T-helper 17 cell (primary cell): Measurements from ENCODE around the gene CFAP299. TPM values are rescaled to one million over a fixed set of nuclear protein-coding genes. Genes with fewer than 3 reads are reported as not detected.

ENCODE experiments used
- ATAC-seq: fragments of 150-1000 bp; cut with Tn5 transposase; 2 replicates; pipeline ENCODE4 v1.10.0; 2021; ENCODE audit warnings: mild to moderate bottlenecking, moderate library complexity
- DNase-seq, 3 donors: peaks; one replicate each; pipeline versions ENCODE4 v3.0.0 to v3.0.0-alpha.2; 2020 to 2021
- H3K9me3 ChIP-seq: one replicate; pipeline ENCODE4 v1.7.0; 2013; ENCODE audit warnings: low read length, mild to moderate bottlenecking; ENCODE audit not compliant: control insufficient read depth, poor library complexity, severe bottlenecking
- H3K27ac Mint-ChIP-seq: one replicate; pipeline ENCODE4 v1.8.0; 2022; ENCODE audit warnings: mild to moderate bottlenecking, moderate library complexity, mixed read lengths
- H3K27me3 Mint-ChIP-seq: one replicate; pipeline ENCODE4 v1.8.0; 2022; ENCODE audit warnings: mixed read lengths
- H3K36me3 Mint-ChIP-seq: one replicate; pipeline ENCODE4 v1.8.0; 2022; ENCODE audit warnings: low read depth, mixed read lengths
- H3K4me1 Mint-ChIP-seq: one replicate; pipeline ENCODE4 v1.8.0; 2022; ENCODE audit warnings: mild to moderate bottlenecking, mixed read lengths
- H3K4me3 Mint-ChIP-seq: one replicate; pipeline ENCODE4 v1.8.0; 2022; ENCODE audit warnings: mild to moderate bottlenecking, moderate library complexity, mixed read lengths
- total RNA-seq, 4 donors: library from RNA in 2 of 4; stranded (reverse) in 2 of 4; gene quantifications; one replicate each; pipeline ENCODE4 v1.2.3 and lab custom pipeline; 2022 to 2026

CFAP299 gene
- total RNA-seq, 2 donors from 2014 or later: not detected

GRCh38 chr4:80916770-80917169 is 581.2 kb downstream of the CFAP299 start:
- no peaks in the 10 kb centered on the region for H3K9me3 ChIP-seq
- H3K27me3 Mint-ChIP-seq: peaks cover 13% of the 10 kb centered on the region
- DNase-seq (no peak), ATAC-seq (no peak)
- no peak overlapping the region for H3K27ac Mint-ChIP-seq
- no peaks in the 10 kb centered on the region for H3K36me3 Mint-ChIP-seq
- H3K4me3 Mint-ChIP-seq: no peak overlapping the region
- H3K4me1 Mint-ChIP-seq: no peaks in the 10 kb centered on the region

DNA sequence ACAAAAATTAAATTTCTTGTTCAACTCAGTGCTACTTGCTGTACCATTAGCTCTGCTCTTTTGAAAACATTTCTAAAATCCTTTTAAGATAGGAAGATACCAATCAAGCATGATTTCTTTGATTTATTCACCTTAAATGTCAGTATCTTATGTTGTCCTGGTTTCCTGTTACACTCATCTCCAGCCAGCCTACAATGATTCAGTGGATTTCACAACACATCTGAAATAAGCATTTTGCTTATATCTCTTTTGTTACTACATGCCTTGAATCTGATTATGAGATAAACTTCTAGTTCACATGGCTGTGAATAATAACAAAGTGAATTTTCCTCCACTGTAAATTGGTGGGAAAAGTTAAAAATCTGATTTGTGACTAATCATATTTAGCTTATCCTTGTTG is 582.5 kb downstream of the CFAP299 start:
- no peaks in the 10 kb centered on the region for H3K4me1 Mint-ChIP-seq
- no peak overlapping the region for H3K27ac Mint-ChIP-seq
- no peaks in the 10 kb centered on the region for H3K36me3 Mint-ChIP-seq
- ATAC-seq: no peak
- no peaks in the 10 kb centered on the region for H3K9me3 ChIP-seq
- H3K4me3 Mint-ChIP-seq: no peak overlapping the region
- peaks cover 13% of the 10 kb centered on the region for H3K27me3 Mint-ChIP-seq
- no peak for DNase-seq

- Mint-ChIP-seq H3K27me3 (peaks cover 12% of the 10 kb centered on the region), H3K27ac (no peak overlapping the region), H3K36me3 (no peaks in the 10 kb centered on the region), H3K4me1 (peaks cover 2% of the 10 kb centered on the region), H3K4me3 (no peak overlapping the region)
- no peak for DNase-seq
- no peak for ATAC-seq
- H3K9me3 ChIP-seq: no peaks in the 10 kb centered on the region
Observed at GRCh38 chr4:80921441-80921840, 585.9 kb downstream of the CFAP299 start.

- no peak for ATAC-seq
- Mint-ChIP-seq H3K27ac (no peak overlapping the region), H3K27me3 (peaks cover 4% of the 10 kb centered on the region), H3K4me1 (peaks cover 2% of the 10 kb centered on the region), H3K36me3 (no peaks in the 10 kb centered on the region), H3K4me3 (no peak overlapping the region)
- DNase-seq: no peak
- no peaks in the 10 kb centered on the region for H3K9me3 ChIP-seq
Observed at GRCh38 chr4:80922941-80923340, 587.4 kb downstream of the CFAP299 start.

- no peak overlapping the region for H3K27ac Mint-ChIP-seq
- peaks cover 2% of the 10 kb centered on the region for H3K4me1 Mint-ChIP-seq
- DNase-seq (no peak), ATAC-seq (no peak)
- no peaks in the 10 kb centered on the region for H3K36me3 Mint-ChIP-seq
- H3K9me3 ChIP-seq: no peaks in the 10 kb centered on the region
- no peaks in the 10 kb centered on the region for H3K27me3 Mint-ChIP-seq
- H3K4me3 Mint-ChIP-seq: no peak overlapping the region
Observed at GRCh38 chr4:80925293-80925692, 589.8 kb downstream of the CFAP299 start.

DNA sequence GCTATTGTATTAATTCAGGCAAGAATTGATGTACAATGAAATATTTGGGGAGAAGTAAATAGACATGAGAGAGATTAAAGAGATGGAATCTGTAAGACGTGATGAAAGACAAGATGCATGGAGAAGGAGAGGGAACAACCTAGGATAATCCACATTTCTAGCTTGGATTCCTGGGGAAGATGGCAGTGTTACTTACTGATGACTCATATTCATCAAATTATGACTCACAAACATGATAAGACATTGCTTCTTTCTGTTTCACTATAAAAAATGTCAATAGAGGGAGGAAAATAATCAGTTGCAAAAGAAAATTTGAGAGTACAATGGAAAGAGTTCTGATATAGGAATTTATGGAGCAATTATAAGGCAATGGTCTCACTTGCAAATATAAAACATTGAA is 590.9 kb downstream of the CFAP299 start:
- ATAC-seq (no peak), DNase-seq (no peak)
- Mint-ChIP-seq H3K4me3 (no peak overlapping the region), H3K36me3 (no peaks in the 10 kb centered on the region), H3K4me1 (peaks cover 2% of the 10 kb centered on the region), H3K27ac (no peak overlapping the region), H3K27me3 (no peaks in the 10 kb centered on the region)
- no peaks in the 10 kb centered on the region for H3K9me3 ChIP-seq

DNA sequence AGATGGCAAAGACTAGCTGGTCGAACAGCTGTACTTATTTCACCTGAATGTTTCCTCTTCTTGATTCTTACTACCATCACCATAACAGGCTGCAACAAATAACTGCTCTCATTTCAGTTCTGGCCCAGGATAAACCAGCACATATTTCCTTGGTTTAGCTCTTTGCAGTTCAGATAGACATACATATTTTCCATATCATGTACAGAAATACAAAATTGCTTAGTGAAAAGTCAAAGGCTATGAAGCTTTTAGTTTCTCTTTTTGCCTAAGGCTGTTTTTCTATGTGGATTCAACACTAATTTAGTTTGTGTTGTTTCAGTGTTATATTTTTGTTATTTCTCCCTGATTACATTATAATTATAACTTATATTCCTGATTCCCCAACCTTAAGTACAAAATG is 591.4 kb downstream of the CFAP299 start:
- no peak overlapping the region for H3K27ac Mint-ChIP-seq
- H3K27me3 Mint-ChIP-seq: no peaks in the 10 kb centered on the region
- H3K4me3 Mint-ChIP-seq: no peak overlapping the region
- DNase-seq: no peak
- peaks cover 2% of the 10 kb centered on the region for H3K4me1 Mint-ChIP-seq
- H3K36me3 Mint-ChIP-seq: no peaks in the 10 kb centered on the region
- ATAC-seq: no peak
- no peaks in the 10 kb centered on the region for H3K9me3 ChIP-seq

- ATAC-seq (no peak), DNase-seq (no peak)
- Mint-ChIP-seq H3K27ac (no peak overlapping the region), H3K4me1 (peaks cover 2% of the 10 kb centered on the region), H3K27me3 (no peaks in the 10 kb centered on the region), H3K36me3 (no peaks in the 10 kb centered on the region), H3K4me3 (no peak overlapping the region)
- H3K9me3 ChIP-seq: no peaks in the 10 kb centered on the region
Observed at GRCh38 chr4:80927420-80927819, 591.9 kb downstream of the CFAP299 start.

DNA sequence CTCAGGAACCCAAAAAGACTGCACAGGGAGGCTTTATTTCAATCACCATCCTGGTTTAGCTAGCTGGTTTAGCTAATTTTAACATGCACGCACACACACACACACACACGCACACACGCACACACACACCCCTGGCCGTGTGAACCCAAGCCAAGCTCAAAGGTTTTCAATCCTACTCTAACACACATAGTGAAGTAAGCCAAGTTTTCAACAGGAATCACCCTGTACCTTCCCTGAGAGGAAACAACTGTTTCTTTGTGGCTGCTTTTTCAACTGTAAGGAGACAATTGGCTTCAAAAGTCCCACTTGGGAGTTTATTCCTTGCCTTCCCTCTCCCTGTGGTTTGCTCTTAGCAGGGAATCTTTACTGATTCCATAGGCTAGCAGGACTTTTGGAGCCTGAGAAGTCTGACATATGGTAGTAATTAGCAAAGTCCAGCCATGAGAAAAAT is 596.1 kb downstream of the CFAP299 start:
- H3K4me3 Mint-ChIP-seq: no peak overlapping the region
- no peaks in the 10 kb centered on the region for H3K9me3 ChIP-seq
- no peaks in the 10 kb centered on the region for H3K4me1 Mint-ChIP-seq
- no peaks in the 10 kb centered on the region for H3K36me3 Mint-ChIP-seq
- no peak overlapping the region for H3K27ac Mint-ChIP-seq
- no peaks in the 10 kb centered on the region for H3K27me3 Mint-ChIP-seq
- ATAC-seq (no peak), DNase-seq (no peak)

DNA sequence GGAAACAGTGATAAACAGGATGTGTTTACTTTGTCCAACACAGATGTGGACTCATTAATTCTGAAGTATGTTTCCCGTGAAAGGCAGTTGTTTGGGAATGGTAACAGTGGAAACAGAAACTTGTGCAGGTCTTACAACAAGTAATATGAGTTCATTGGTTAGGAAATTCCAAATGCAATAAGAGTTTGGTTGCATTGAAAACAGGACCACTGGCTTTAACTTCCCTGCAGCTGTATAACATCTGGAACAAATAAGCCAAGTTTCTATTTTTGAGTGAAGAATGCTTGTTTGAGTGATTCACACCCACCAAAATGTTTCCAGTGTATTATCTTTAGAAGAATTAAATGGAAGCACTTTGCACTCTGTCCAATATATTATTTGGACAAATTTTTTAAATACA is 612.6 kb downstream of the CFAP299 start:
- no peaks in the 10 kb centered on the region for H3K9me3 ChIP-seq
- ATAC-seq: no peak
- H3K27me3 Mint-ChIP-seq: peaks cover 7% of the 10 kb centered on the region
- H3K36me3 Mint-ChIP-seq: no peaks in the 10 kb centered on the region
- H3K4me3 Mint-ChIP-seq: no peak overlapping the region
- DNase-seq: no peak
- H3K27ac Mint-ChIP-seq: no peak overlapping the region
- H3K4me1 Mint-ChIP-seq: no peaks in the 10 kb centered on the region

- no peak for DNase-seq
- ATAC-seq: no peak
- no peaks in the 10 kb centered on the region for H3K4me1 Mint-ChIP-seq
- H3K9me3 ChIP-seq: no peaks in the 10 kb centered on the region
- no peaks in the 10 kb centered on the region for H3K36me3 Mint-ChIP-seq
- H3K27ac Mint-ChIP-seq: no peak overlapping the region
- H3K27me3 Mint-ChIP-seq: peaks cover 7% of the 10 kb centered on the region
- H3K4me3 Mint-ChIP-seq: no peak overlapping the region
Observed at GRCh38 chr4:80948995-80949394, 613.5 kb downstream of the CFAP299 start.

DNA sequence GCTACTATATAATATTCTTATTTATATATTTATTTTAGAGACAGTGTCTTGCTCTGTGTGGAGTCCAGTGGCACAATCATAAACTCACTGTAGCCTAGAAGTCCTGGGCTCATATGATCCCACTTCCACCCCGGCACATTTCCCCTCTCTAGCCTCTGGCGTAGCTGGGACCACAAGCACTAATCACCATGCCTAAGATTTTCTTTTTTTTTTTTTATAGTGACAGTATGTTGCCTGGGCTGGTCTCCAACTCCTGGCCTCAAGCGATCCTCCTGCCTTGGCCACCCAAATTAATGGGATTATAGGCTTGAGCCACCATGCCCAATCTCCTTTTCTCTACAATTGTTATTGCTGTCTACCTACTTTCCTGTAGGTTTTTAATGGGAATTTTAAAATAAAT is 620.9 kb downstream of the CFAP299 start:
- no peak overlapping the region for H3K4me3 Mint-ChIP-seq
- no peak for DNase-seq
- H3K4me1 Mint-ChIP-seq: no peaks in the 10 kb centered on the region
- no peaks in the 10 kb centered on the region for H3K36me3 Mint-ChIP-seq
- no peak overlapping the region for H3K27ac Mint-ChIP-seq
- peaks cover 6% of the 10 kb centered on the region for H3K27me3 Mint-ChIP-seq
- no peak for ATAC-seq
- H3K9me3 ChIP-seq: no peaks in the 10 kb centered on the region

- DNase-seq (no peak), ATAC-seq (no peak)
- no peaks in the 10 kb centered on the region for H3K9me3 ChIP-seq
- Mint-ChIP-seq H3K27ac (no peak overlapping the region), H3K27me3 (peaks cover 24% of the 10 kb centered on the region), H3K4me1 (no peaks in the 10 kb centered on the region), H3K36me3 (peaks cover 3% of the 10 kb centered on the region), H3K4me3 (no peak overlapping the region)
Observed at GRCh38 chr4:80963051-80963450, 627.5 kb downstream of the CFAP299 start.

- no peaks in the 10 kb centered on the region for H3K4me1 Mint-ChIP-seq
- no peak overlapping the region for H3K4me3 Mint-ChIP-seq
- no peak for ATAC-seq
- H3K9me3 ChIP-seq: no peaks in the 10 kb centered on the region
- H3K36me3 Mint-ChIP-seq: no peaks in the 10 kb centered on the region
- H3K27ac Mint-ChIP-seq: no peak overlapping the region
- H3K27me3 Mint-ChIP-seq: peaks cover 32% of the 10 kb centered on the region
- no peak for DNase-seq
Observed at GRCh38 chr4:80967346-80967745, 631.8 kb downstream of the CFAP299 start.

DNA sequence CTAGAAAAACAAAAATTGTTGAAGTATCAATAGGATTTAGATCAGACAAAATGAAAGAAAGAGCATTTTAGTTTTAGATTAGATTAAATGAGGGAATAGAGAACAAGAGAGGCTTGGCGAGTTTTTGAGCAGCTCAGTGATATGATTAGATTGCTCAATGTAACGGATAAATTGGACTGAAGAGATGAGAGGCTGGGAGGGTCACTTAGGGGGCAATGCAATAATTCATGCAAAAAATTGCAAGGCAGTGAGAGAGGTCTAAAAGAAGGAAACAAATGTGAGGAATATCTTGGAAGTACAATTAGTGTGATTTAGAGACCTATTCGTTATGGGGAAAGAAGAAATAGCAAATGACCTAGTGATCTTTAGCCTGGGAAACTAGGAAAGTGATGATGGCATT is 644.7 kb downstream of the CFAP299 start:
- Mint-ChIP-seq H3K36me3 (peaks cover 5% of the 10 kb centered on the region), H3K27ac (no peak overlapping the region), H3K27me3 (peaks cover 55% of the 10 kb centered on the region), H3K4me1 (no peaks in the 10 kb centered on the region), H3K4me3 (no peak overlapping the region)
- H3K9me3 ChIP-seq: no peaks in the 10 kb centered on the region
- DNase-seq (no peak), ATAC-seq (no peak)
